Peyer's patch (tissue), 4 donors: ENCODE data around the gene ZNF562.

Source experiments
- POLR2A ChIP-seq, 2 donors: fragments of 450-650 bp; IDR thresholded peaks; one replicate each; pipeline ENCODE4 v1.5.1; 2017; ENCODE audit warnings: antibody characterized with exemption in 2 of 2, mild to moderate bottlenecking in 2 of 2, moderate library complexity in 2 of 2
- TF ChIP-seq, protein P1 (sequence below), 6 experiments: fragments of 450-650 bp in 4 of 6; fragments of 200-600 bp in 2 of 6; sonication (generic) in 1 of 6; IDR thresholded peaks; one replicate each; pipeline ENCODE4 v1.5.1; 2017 to 2019; ENCODE audit warnings: antibody characterized with exemption in 6 of 6, mild to moderate bottlenecking in 3 of 6, moderate library complexity in 1 of 6

DNA sequence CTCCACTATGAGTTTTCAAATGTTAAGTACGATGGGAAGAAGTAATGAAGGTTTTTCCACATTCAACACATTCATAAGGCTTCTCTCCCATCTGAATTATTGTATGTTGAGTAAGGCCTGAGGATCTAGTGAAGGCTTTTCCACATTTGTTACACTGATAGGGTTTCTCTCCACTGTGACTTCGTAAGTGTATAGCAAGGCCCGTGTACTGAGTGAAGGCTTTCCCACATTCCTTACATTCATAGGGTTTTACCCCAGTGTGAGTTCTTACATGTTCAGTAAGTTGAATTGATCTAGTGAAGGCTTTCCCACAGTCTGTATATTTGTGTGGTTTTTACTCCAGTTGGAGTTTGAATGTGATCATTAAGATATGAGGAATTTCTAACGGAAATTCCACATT lies 49.3 kb upstream of the ZNF562 start:
- TF ChIP-seq, protein P1, sequence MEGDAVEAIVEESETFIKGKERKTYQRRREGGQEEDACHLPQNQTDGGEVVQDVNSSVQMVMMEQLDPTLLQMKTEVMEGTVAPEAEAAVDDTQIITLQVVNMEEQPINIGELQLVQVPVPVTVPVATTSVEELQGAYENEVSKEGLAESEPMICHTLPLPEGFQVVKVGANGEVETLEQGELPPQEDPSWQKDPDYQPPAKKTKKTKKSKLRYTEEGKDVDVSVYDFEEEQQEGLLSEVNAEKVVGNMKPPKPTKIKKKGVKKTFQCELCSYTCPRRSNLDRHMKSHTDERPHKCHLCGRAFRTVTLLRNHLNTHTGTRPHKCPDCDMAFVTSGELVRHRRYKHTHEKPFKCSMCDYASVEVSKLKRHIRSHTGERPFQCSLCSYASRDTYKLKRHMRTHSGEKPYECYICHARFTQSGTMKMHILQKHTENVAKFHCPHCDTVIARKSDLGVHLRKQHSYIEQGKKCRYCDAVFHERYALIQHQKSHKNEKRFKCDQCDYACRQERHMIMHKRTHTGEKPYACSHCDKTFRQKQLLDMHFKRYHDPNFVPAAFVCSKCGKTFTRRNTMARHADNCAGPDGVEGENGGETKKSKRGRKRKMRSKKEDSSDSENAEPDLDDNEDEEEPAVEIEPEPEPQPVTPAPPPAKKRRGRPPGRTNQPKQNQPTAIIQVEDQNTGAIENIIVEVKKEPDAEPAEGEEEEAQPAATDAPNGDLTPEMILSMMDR (IDR thresholded peaks at IDR 0.05) = no peak
- TF ChIP-seq POLR2A (IDR thresholded peaks at IDR 0.05) = no peak
